Naive B cell (primary cell): ENCODE measurements around the gene MCC. TPM values are rescaled to one million over a fixed set of nuclear protein-coding genes. Genes with fewer than 3 reads are reported as not detected.
A peak's percentile ranks its signal among the peaks of the same experiment; 100 is the strongest.

ENCODE experiments used
- ATAC-seq, 2 donors: fragments of 150-1000 bp; cut with Tn5 transposase; 2 replicates each; pipeline ENCODE4 v1.10.0; 2021; ENCODE audit warnings: low read depth in 2 of 2, mild to moderate bottlenecking in 2 of 2, moderate library complexity in 2 of 2
- DNase-seq: peaks from one replicate; pipeline ENCODE4 v3.0.0; 2022
- H3K27ac Mint-ChIP-seq, 6 donors: one replicate each; pipeline ENCODE4 v1.8.0; 2020 to 2022; ENCODE audit warnings: mild to moderate bottlenecking in 6 of 6, mixed read lengths in 6 of 6, moderate library complexity in 5 of 6, inconsistent platforms in 2 of 6
- H3K27me3 Mint-ChIP-seq, 3 donors: one replicate each; pipeline ENCODE4 v1.8.0; 2021 to 2022; ENCODE audit warnings: mixed read lengths in 3 of 3, mild to moderate bottlenecking in 1 of 3
- H3K36me3 Mint-ChIP-seq, 2 donors: one replicate each; pipeline ENCODE4 v1.8.0; 2020 to 2022; ENCODE audit warnings: mixed read lengths in 2 of 2, inconsistent platforms in 1 of 2, mild to moderate bottlenecking in 1 of 2
- H3K4me1 Mint-ChIP-seq, 3 donors: one replicate each; pipeline ENCODE4 v1.8.0; 2020 to 2022; ENCODE audit warnings: mixed read lengths in 3 of 3, inconsistent platforms in 1 of 3, mild to moderate bottlenecking in 1 of 3, moderate library complexity in 1 of 3
- H3K4me3 Mint-ChIP-seq, 8 donors: one replicate each; pipeline ENCODE4 v1.8.0; 2020 to 2022; ENCODE audit warnings: mild to moderate bottlenecking in 8 of 8, mixed read lengths in 8 of 8, moderate library complexity in 8 of 8, inconsistent platforms in 2 of 8
- H3K9me3 Mint-ChIP-seq, 7 donors: one replicate each; pipeline ENCODE4 v1.8.0; 2020 to 2022; ENCODE audit warnings: mixed read lengths in 7 of 7, mild to moderate bottlenecking in 5 of 7, inconsistent platforms in 2 of 7, moderate library complexity in 1 of 7
- polyA plus RNA-seq, 6 donors: library from polyadenylated mRNA; unstranded; fragments of 300-500 nt; fragmentation: Illumina TruSeq; gene quantifications; one replicate each; pipeline ENCODE4 v1.2.3, GENCODE V29; 2021; ENCODE audit warnings: low read depth in 6 of 6

MCC gene
- polyA plus RNA-seq, 6 donors from 2014 or later, result 0.16 to 0.56 (median 0.31) TPM; not detected in 1

- H3K9me3 Mint-ChIP-seq, result peaks cover 0 to 3% (median 0%) of the 10 kb centered on the region in 7 donors
These were observed 100.4 kb downstream of the MCC start for GRCh38 chr5:113387844-113388243.

GRCh38 chr5:113384782-113385285 lies 103.4 kb downstream of the MCC start:
- Mint-ChIP-seq H3K36me3 (peaks cover 0 to 4% of the 10 kb centered on the region in 2 donors), H3K27ac (no peak overlapping the region), H3K9me3 (peaks cover 0 to 3% (median 0%) of the 10 kb centered on the region in 7 donors), H3K27me3 (peaks cover 59 to 75% (median 61%) of the 10 kb centered on the region in 3 donors), H3K4me3 (no peak overlapping the region), H3K4me1 (no peaks in the 10 kb centered on the region)
- DNase-seq (no peak), ATAC-seq (no peak)

More at GRCh38 chr5:113387844-113388243, 100.4 kb downstream of the MCC start:
- no peak for ATAC-seq
- Mint-ChIP-seq H3K27me3 (peaks cover 43 to 61% (median 43%) of the 10 kb centered on the region in 3 donors), H3K4me3 (no peak overlapping the region), H3K27ac (no peak overlapping the region), H3K36me3 (no peaks in the 10 kb centered on the region), H3K4me1 (no peaks in the 10 kb centered on the region)
- no peak for DNase-seq

GRCh38 chr5:113382731-113383130 lies 105.5 kb downstream of the MCC start:
- Mint-ChIP-seq H3K27ac (no peak overlapping the region), H3K36me3 (peaks cover 0 to 4% of the 10 kb centered on the region in 2 donors), H3K9me3 (no peaks in the 10 kb centered on the region), H3K4me1 (peaks cover 0 to 10% (median 0%) of the 10 kb centered on the region in 3 donors), H3K27me3 (peaks cover 49 to 59% (median 49%) of the 10 kb centered on the region in 3 donors), H3K4me3 (no peak overlapping the region)
- DNase-seq (no peak), ATAC-seq (no peak)

DNA sequence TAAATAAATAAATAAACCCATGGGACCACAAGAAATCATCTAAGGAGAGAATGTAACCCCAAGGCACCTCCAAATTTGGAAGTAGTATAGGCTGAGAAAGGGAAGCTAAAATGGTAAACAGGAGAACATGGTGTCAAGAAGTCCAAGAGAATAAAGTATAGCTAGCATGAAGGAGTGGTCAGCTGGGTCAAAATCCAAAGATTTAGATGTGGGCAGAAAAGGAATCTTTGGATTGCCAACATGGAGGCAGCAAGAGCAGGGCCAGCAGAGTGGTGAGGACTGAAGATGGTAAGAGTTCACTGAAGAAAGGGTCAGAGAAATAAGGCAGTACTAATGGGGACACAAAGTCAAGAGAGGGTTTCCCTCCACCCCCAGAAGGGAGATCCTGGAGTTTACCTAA lies 106.5 kb downstream of the MCC start:
- Mint-ChIP-seq H3K27ac (no peak overlapping the region), H3K4me1 (peaks cover 0 to 10% (median 0%) of the 10 kb centered on the region in 3 donors)
- no peak for ATAC-seq

DNA sequence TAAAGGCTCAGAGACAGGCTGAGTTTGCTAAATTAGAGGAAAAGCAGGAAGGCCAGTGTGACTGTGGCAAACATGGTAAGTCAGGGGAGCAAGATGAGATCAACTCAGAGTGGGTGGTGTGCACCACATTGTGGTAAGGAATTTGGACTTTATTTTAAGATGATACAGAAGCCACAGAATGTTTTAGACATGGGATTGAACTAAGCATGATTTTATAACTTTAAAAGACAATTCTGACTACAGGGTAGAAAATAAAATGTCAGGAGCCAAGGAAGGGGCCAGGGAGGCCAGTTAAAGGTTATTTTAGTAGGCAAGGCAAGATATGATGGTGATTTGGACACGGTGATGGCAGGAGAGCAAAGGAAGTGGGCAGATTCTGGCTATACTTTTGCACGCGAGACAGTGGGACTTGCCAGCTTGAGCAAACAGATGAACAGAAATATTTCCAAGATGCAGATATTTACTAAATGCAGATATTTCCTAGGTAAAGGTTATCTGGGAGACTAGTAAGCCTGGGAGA lies 107.4 kb downstream of the MCC start:
- Mint-ChIP-seq H3K36me3 (peaks cover 0 to 4% of the 10 kb centered on the region in 2 donors), H3K4me3 (no peak overlapping the region), H3K27ac (no peak overlapping the region), H3K9me3 (no peaks in the 10 kb centered on the region), H3K4me1 (peaks cover 0 to 10% (median 0%) of the 10 kb centered on the region in 3 donors), H3K27me3 (peaks cover 37 to 47% (median 39%) of the 10 kb centered on the region in 3 donors)
- no peak for ATAC-seq
- DNase-seq, result no peak

More for the DNA sequence above, 106.5 kb downstream of the MCC start:
- no peak overlapping the region for H3K4me3 Mint-ChIP-seq
- H3K9me3 Mint-ChIP-seq, result no peaks in the 10 kb centered on the region
- peaks cover 0 to 4% of the 10 kb centered on the region in 2 donors for H3K36me3 Mint-ChIP-seq
- H3K27me3 Mint-ChIP-seq, result peaks cover 46 to 56% (median 47%) of the 10 kb centered on the region in 3 donors
- DNase-seq, result no peak

GRCh38 chr5:113379936-113380806 lies 108.1 kb downstream of the MCC start:
- H3K27ac Mint-ChIP-seq, result no peak overlapping the region

DNA sequence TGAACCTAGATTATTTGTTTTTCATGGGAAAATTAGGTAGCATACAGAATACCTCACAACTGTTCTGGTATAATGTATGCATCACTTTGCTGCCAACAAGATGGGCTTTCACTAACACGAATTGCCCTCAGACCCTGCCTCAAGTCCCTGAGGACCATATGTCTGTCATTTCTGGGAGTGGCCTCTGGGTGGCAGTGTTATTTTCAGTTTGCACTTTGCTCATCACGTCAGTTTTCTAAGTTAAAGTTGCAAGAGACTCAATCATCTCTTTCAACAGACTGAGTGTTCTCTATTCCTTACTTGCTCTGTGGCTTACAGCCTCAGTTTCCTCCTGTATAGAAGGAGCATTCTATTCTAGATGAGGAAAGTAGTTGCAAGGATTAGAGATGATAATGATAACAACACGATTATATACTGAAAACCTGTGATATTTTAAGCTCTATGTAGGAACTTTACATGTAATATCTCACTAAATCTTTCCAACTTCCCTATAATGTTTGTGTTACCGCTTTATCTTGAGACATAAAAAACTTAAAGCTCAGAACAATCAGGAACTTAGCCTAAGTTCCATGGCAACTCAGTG lies 109.2 kb downstream of the MCC start:
- H3K9me3 Mint-ChIP-seq, result no peaks in the 10 kb centered on the region
- peaks cover 33 to 48% (median 46%) of the 10 kb centered on the region in 3 donors for H3K27me3 Mint-ChIP-seq
- no peak overlapping the region for H3K27ac Mint-ChIP-seq

More at GRCh38 chr5:113379936-113380806, 108.1 kb downstream of the MCC start:
- no peak for DNase-seq
- Mint-ChIP-seq H3K9me3 (no peaks in the 10 kb centered on the region), H3K27me3 (peaks cover 32 to 44% (median 39%) of the 10 kb centered on the region in 3 donors), H3K4me1 (peaks cover 0 to 10% (median 0%) of the 10 kb centered on the region in 3 donors), H3K36me3 (peaks cover 0 to 4% of the 10 kb centered on the region in 2 donors), H3K4me3 (no peak overlapping the region)
- no peak for ATAC-seq

GRCh38 chr5:113378514-113378913 lies 109.7 kb downstream of the MCC start:
- H3K4me3 Mint-ChIP-seq, result no peak overlapping the region
- peaks cover 0 to 4% of the 10 kb centered on the region in 2 donors for H3K36me3 Mint-ChIP-seq
- peaks cover 28 to 48% (median 46%) of the 10 kb centered on the region in 3 donors for H3K27me3 Mint-ChIP-seq
- H3K9me3 Mint-ChIP-seq, result no peaks in the 10 kb centered on the region
- H3K4me1 Mint-ChIP-seq, result peaks cover 0 to 10% (median 0%) of the 10 kb centered on the region in 3 donors
- ATAC-seq, result no peak
- H3K27ac Mint-ChIP-seq, result no peak overlapping the region
- no peak for DNase-seq

More for the DNA sequence above, 109.2 kb downstream of the MCC start:
- H3K4me1 Mint-ChIP-seq, result peaks cover 0 to 10% (median 0%) of the 10 kb centered on the region in 3 donors
- H3K36me3 Mint-ChIP-seq, result peaks cover 0 to 4% of the 10 kb centered on the region in 2 donors
- ATAC-seq, result peak; percentile 38 to 44
- H3K4me3 Mint-ChIP-seq, result no peak overlapping the region
- peak; percentile 24 for DNase-seq

- Mint-ChIP-seq H3K4me3 (no peak overlapping the region), H3K27ac (no peak overlapping the region), H3K9me3 (no peaks in the 10 kb centered on the region), H3K4me1 (peaks cover 0 to 10% (median 0%) of the 10 kb centered on the region in 3 donors), H3K36me3 (peaks cover 0 to 4% of the 10 kb centered on the region in 2 donors), H3K27me3 (peaks cover 27 to 44% (median 41%) of the 10 kb centered on the region in 3 donors)
- ATAC-seq (no peak), DNase-seq (no peak)
These were observed 110.2 kb downstream of the MCC start for GRCh38 chr5:113378081-113378480.

DNA sequence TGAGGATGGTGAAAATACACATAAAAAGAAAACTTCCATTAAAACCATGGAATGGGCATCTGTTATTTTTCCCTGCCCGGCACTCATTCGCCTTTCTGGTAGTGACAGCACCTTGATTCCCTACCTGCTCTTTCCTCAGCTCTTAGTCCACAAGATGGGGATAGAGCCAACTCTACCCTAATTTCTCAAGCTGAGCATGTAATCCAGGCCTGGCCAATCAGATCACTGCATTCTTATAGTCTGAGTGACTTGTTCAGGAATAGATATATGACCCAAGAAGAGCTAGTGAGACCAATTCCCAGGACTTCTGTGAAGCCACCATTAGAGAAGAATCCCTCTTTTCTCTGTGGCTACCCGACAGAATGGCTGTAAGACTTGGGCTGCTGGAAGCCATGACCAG lies 111.6 kb downstream of the MCC start:
- H3K4me1 Mint-ChIP-seq, result peaks cover 0 to 10% (median 0%) of the 10 kb centered on the region in 3 donors
- H3K4me3 Mint-ChIP-seq, result no peak overlapping the region
- H3K36me3 Mint-ChIP-seq, result peaks cover 0 to under 1% of the 10 kb centered on the region in 2 donors
- peaks cover 28 to 36% (median 35%) of the 10 kb centered on the region in 3 donors for H3K27me3 Mint-ChIP-seq
- no peak for ATAC-seq
- no peak overlapping the region for H3K27ac Mint-ChIP-seq
- no peaks in the 10 kb centered on the region for H3K9me3 Mint-ChIP-seq
- DNase-seq, result no peak

GRCh38 chr5:113375480-113376060 lies 112.7 kb downstream of the MCC start:
- peak overlapping the region in 1 of 6 donors; percentile 43 for H3K27ac Mint-ChIP-seq
- H3K9me3 Mint-ChIP-seq, result no peaks in the 10 kb centered on the region
- no peak overlapping the region for H3K4me3 Mint-ChIP-seq
- peaks cover 0 to 10% (median 0%) of the 10 kb centered on the region in 3 donors for H3K4me1 Mint-ChIP-seq
- ATAC-seq, result no peak
- DNase-seq, result no peak
- peaks cover 21 to 30% (median 27%) of the 10 kb centered on the region in 3 donors for H3K27me3 Mint-ChIP-seq
- no peaks in the 10 kb centered on the region for H3K36me3 Mint-ChIP-seq

GRCh38 chr5:113373426-113373825 lies 114.8 kb downstream of the MCC start:
- Mint-ChIP-seq H3K4me3 (no peak overlapping the region), H3K4me1 (peaks cover 0 to 4% (median 0%) of the 10 kb centered on the region in 3 donors), H3K27ac (no peak overlapping the region), H3K9me3 (no peaks in the 10 kb centered on the region), H3K36me3 (no peaks in the 10 kb centered on the region), H3K27me3 (peaks cover 21 to 34% (median 32%) of the 10 kb centered on the region in 3 donors)
- DNase-seq (no peak), ATAC-seq (no peak)

GRCh38 chr5:113371721-113372196 lies 116.5 kb downstream of the MCC start:
- ATAC-seq, result no peak
- no peak for DNase-seq
- H3K4me3 Mint-ChIP-seq, result no peak overlapping the region
- H3K27ac Mint-ChIP-seq, result no peak overlapping the region
- no peaks in the 10 kb centered on the region for H3K4me1 Mint-ChIP-seq
- peaks cover 26 to 38% (median 32%) of the 10 kb centered on the region in 3 donors for H3K27me3 Mint-ChIP-seq
- H3K9me3 Mint-ChIP-seq, result no peaks in the 10 kb centered on the region
- H3K36me3 Mint-ChIP-seq, result no peaks in the 10 kb centered on the region
